ENCODE results near the gene FAM162A. TPM values are rescaled to one million over a fixed set of nuclear protein-coding genes. Genes with fewer than 3 reads are reported as not detected.

FAM162A gene
- total RNA-seq, 4 donors from 2014 or later: 48.0 to 74.5 (median 61.1) TPM

DNA sequence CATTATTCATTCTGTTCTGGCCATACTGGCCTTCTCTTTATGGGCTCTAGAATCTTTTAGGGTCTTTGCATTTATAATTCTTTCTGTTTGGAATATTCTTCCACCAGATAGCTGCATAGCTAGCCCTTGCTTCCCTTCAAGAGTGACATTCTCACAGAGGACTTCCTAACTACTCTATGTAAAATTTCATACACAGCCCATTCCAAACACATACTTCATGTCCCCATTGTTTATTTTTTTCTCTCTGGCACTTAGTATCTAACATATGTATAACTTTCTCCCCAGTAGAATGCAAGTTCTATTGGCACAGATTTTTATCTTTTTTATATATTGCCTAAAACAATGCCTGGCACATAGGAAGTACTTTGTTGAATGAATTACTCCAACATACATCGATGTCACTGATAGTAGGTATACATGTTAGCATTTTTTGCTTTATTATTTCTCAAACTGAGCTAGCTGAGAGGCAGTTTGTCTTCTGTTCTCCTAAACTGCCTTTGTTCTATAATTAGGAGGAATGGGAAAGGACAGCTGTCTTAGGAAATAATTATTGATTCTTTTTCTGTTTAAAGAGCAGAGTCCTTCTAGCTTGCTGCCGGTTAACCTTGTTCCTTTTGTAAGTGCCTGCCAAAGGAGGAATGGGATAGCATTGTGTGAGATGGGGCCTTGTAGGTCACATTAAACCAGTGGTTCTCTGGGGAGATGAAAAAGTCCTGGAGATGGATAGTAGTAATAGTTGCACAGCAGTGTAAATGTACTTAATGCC lies 7.9 kb downstream of the FAM162A start:
- TF ChIP-seq POLR2A (IDR thresholded peaks at IDR 0.05): no peak
- TF ChIP-seq, protein P1, sequence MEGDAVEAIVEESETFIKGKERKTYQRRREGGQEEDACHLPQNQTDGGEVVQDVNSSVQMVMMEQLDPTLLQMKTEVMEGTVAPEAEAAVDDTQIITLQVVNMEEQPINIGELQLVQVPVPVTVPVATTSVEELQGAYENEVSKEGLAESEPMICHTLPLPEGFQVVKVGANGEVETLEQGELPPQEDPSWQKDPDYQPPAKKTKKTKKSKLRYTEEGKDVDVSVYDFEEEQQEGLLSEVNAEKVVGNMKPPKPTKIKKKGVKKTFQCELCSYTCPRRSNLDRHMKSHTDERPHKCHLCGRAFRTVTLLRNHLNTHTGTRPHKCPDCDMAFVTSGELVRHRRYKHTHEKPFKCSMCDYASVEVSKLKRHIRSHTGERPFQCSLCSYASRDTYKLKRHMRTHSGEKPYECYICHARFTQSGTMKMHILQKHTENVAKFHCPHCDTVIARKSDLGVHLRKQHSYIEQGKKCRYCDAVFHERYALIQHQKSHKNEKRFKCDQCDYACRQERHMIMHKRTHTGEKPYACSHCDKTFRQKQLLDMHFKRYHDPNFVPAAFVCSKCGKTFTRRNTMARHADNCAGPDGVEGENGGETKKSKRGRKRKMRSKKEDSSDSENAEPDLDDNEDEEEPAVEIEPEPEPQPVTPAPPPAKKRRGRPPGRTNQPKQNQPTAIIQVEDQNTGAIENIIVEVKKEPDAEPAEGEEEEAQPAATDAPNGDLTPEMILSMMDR (IDR thresholded peaks at IDR 0.05): no peak
- peak overlapping the region in 1 of 4 donors; percentile 4 for H3K27ac ChIP-seq
- 25 to 86% methylated on average over 1 to 2 of the region's 2 CpGs for WGBS, 2 donors

DNA sequence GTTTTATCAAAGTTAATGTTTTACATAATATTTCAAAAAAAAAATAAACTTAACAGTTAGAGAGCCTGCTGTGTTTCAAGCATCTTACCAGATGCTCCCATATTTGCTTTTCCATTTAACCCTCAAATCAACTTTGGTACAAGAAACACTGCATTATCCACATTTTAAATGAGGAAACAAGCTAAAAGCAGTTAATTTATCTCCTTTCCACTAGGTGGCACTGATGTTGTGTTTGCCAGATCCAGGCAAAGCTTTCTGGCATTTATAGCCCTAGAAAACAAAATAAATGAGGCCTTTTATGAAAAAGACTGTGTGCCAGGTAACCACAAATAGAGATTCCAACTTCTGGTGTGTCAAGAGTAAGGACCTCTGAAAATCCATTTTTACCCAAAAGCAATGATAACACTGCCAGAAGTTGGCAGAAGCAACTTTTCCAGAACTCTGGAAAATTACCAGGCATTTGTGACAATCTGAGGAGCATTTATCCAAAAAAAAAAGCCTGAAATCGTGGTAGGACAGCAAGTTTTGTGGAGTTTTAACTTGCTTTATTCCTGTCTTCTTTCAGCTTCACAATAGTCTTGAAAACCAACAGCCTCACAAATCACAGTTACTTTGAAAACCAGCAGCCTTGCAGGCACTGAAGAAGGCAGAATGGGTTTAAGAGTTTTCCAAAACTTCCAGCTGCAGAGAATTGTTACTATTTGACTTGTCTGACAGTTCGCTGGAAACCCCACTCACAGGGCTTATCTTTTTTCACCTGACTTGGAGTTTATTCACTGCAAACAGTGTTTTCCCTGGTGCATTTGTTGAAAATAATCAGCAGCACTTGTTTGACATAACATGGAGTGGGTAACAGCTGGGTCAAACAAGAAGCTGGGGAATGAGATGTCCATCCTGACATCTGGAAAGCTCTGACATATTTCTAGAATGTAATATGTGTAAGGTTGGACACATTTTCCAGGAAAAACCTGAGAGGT lies 9.2 kb downstream of the FAM162A start:
- no peak for DNase-seq
- WGBS, 2 donors: 35 to 36% methylated on average over 2 of the region's 2 CpGs
- Histone ChIP-seq H3K27ac (no peak overlapping the region), H3K27me3 (no peaks in the 10 kb centered on the region), H3K9me3 (no peaks in the 10 kb centered on the region), H3K4me3 (no peak overlapping the region), H3K36me3 (peaks cover 0 to 15% (median 0%) of the 10 kb centered on the region in 3 donors), H3K4me1 (peaks cover 0 to 36% (median 3%) of the 10 kb centered on the region in 3 donors)
- intact Hi-C loops (cut with DNase I): loop anchor here (10.0 kb wide), 1 partner anchor 292 kb away; the partner anchor contains the start of gene PARP14
- TF ChIP-seq, protein P1 (IDR thresholded peaks at IDR 0.05): peak; percentile 30 to 74 (median 64)
- no peak for TF ChIP-seq POLR2A (IDR thresholded peaks at IDR 0.05)

More for the DNA sequence above, 7.9 kb downstream of the FAM162A start:
- Histone ChIP-seq H3K27me3 (no peaks in the 10 kb centered on the region), H3K4me3 (no peak overlapping the region), H3K9me3 (no peaks in the 10 kb centered on the region), H3K36me3 (peaks cover 0 to 24% (median 0%) of the 10 kb centered on the region in 3 donors), H3K4me1 (peaks cover 0 to 46% (median 3%) of the 10 kb centered on the region in 3 donors)
- no peak for DNase-seq
- intact Hi-C loops (cut with DNase I): loop anchor here (10.0 kb wide), 1 partner anchor 293 kb away; the partner anchor contains the start of gene PARP14

DNA sequence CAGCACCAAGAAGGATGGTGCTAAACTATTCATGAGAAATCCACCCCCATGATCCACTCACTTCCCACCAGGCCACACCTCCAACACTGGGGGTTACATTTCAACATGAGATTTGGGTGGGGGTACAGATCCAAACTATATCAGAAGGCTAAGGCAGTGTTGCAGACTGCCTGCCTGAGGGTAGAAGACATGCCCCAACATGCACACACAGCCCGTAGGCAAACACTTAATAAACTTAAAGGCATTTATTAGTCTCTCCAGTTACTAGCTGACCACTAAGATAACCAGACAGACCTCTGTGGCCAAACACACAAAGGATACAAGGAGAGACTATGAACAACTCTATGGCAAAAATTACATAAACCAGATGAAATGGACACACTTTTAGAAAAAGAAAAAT lies 10.2 kb downstream of the FAM162A start:
- no peak for DNase-seq
- TF ChIP-seq, protein P1 (IDR thresholded peaks at IDR 0.05): no peak
- TF ChIP-seq POLR2A (IDR thresholded peaks at IDR 0.05): no peak
- WGBS, 2 donors: 42 to 44% methylated on average over 1 of the region's 1 CpG
- Histone ChIP-seq H3K27me3 (no peaks in the 10 kb centered on the region), H3K27ac (no peak overlapping the region), H3K9me3 (no peaks in the 10 kb centered on the region), H3K4me1 (peaks cover 0 to 36% (median 3%) of the 10 kb centered on the region in 3 donors), H3K36me3 (peaks cover 0 to 18% (median 0%) of the 10 kb centered on the region in 3 donors), H3K4me3 (no peak overlapping the region)
- intact Hi-C loops (cut with DNase I): loop anchor here (10.0 kb wide), 1 partner anchor 291 kb away; the partner anchor contains the start of gene PARP14

DNA sequence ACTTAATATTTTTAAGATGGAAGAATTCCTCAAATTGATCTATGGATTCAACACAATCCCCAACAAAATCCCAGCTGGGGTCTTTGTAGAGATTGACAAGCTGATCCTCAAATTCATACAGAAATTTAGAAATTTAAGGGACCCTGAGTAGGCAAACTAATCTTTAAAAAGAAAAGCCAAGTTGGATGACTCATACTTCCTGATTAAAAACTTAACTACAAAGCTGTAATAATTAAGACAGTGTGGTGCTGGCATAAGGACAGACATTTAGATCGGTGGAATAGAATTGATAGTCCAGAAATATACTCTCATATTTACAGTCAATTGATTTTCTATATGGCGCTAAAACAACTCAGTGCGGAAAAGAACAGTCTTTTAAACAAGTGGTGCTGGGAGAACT lies 11.6 kb downstream of the FAM162A start:
- peaks cover 0 to 29% (median 0%) of the 10 kb centered on the region in 3 donors for H3K36me3 ChIP-seq
- intact Hi-C loops (cut with DNase I): loop anchor here (10.0 kb wide), 1 partner anchor 289 kb away; the partner anchor contains the start of gene PARP14
- no peaks in the 10 kb centered on the region for H3K9me3 ChIP-seq
- WGBS, 2 donors: 60 to 63% methylated on average over 3 of the region's 3 CpGs
- H3K4me1 ChIP-seq: peaks cover 0 to 27% (median 3%) of the 10 kb centered on the region in 3 donors
- H3K27ac ChIP-seq: no peak overlapping the region
- H3K27me3 ChIP-seq: no peaks in the 10 kb centered on the region
- no peak for DNase-seq
- no peak for TF ChIP-seq POLR2A (IDR thresholded peaks at IDR 0.05)
- TF ChIP-seq, protein P1 (IDR thresholded peaks at IDR 0.05): no peak
- H3K4me3 ChIP-seq: no peak overlapping the region

Data from esophagus squamous epithelium (tissue), 5 donors.